ENCODE measurements around the gene RUFY1.
"Not testable (repeated sequence)": the region's sequence is repeated elsewhere in the genome, so short reads cannot be mapped to it uniquely, and the experiment has no call there.

GRCh38 chr5:179515501-179515900 is 34.9 kb upstream of the RUFY1 start:
- TF ChIP-seq CTCF (conservative IDR thresholded peaks at IDR 0.05); EZH2 (IDR thresholded peaks at IDR 0.05; ENCODE audit: low read depth): not testable (repeated sequence)

Measured in PC-9 (cell line).